Astrocyte of the spinal cord (primary cell): ENCODE results near the gene LRRIQ1.
A peak's percentile ranks its signal among the peaks of the same experiment; 100 is the strongest.

ENCODE experiments used
- DNase-seq: peaks from one replicate; pipeline ENCODE4 v3.0.0; 2011; ENCODE audit warnings: low read depth, low spot score
- H3K4me3 ChIP-seq: 2 replicates; pipeline ENCODE4 v1.5.1; 2011; ENCODE audit warnings: low read depth, mild to moderate bottlenecking, low read length, moderate library complexity
- CTCF ChIP-seq: IDR thresholded peaks from 2 replicates; pipeline ENCODE4 v1.5.1; 2012; ENCODE audit warnings: low read depth, mild to moderate bottlenecking, low read length, inconsistent platforms
- in situ Hi-C: cut with HindIII; loops from 2 replicates; pipeline ENCODE4 v1.10.0; 2017; ENCODE audit warnings: low sequenced_read_pairs

LRRIQ1 gene

GRCh38 chr12:85016413-85016812 lies 19.7 kb upstream of the LRRIQ1 start:
- H3K4me3 ChIP-seq: no peak overlapping the region
- in situ Hi-C loops: no loop called here
- no peak for TF ChIP-seq CTCF
- peak; percentile 93 for DNase-seq

- DNase-seq: no peak
- in situ Hi-C loops: no loop called here
- no peak for TF ChIP-seq CTCF
- no peak overlapping the region for H3K4me3 ChIP-seq
These were observed 19.0 kb upstream of the LRRIQ1 start for GRCh38 chr12:85017133-85017532.

- H3K4me3 ChIP-seq: no peak overlapping the region
- DNase-seq: no peak
- in situ Hi-C loops: no loop called here
- no peak for TF ChIP-seq CTCF
These were observed 18.5 kb upstream of the LRRIQ1 start for GRCh38 chr12:85017618-85018017.

GRCh38 chr12:85018098-85018497 lies 18.1 kb upstream of the LRRIQ1 start:
- no peak for TF ChIP-seq CTCF
- H3K4me3 ChIP-seq: no peak overlapping the region
- no peak for DNase-seq
- in situ Hi-C loops: no loop called here

- H3K4me3 ChIP-seq: no peak overlapping the region
- in situ Hi-C loops: no loop called here
- peak; percentile 25 for TF ChIP-seq CTCF
- peak; percentile 47 for DNase-seq
These were observed 6.7 kb upstream of the LRRIQ1 start for GRCh38 chr12:85029456-85029855.

- DNase-seq: no peak
- peak overlapping the region; percentile 87 for H3K4me3 ChIP-seq
- TF ChIP-seq CTCF: no peak
- in situ Hi-C loops: no loop called here
These were observed 582 bp downstream of the LRRIQ1 start for GRCh38 chr12:85036733-85037132.

- no peak for TF ChIP-seq CTCF
- no peak overlapping the region for H3K4me3 ChIP-seq
- in situ Hi-C loops: no loop called here
- no peak for DNase-seq
These were observed 5.2 kb downstream of the LRRIQ1 start for GRCh38 chr12:85041395-85041794.
